ENCODE measurements around the gene TNK2. TPM values are rescaled to one million over a fixed set of nuclear protein-coding genes. Genes with fewer than 3 reads are reported as not detected.
A peak's percentile ranks its signal among the peaks of the same experiment; 100 is the strongest.

TNK2 gene
- total and polyA plus RNA-seq, 2 of the 13 experiments (the other 11 are each of a cell fraction or from before 2014, with no cell fraction given): 4.6 to 5.8 TPM

DNA sequence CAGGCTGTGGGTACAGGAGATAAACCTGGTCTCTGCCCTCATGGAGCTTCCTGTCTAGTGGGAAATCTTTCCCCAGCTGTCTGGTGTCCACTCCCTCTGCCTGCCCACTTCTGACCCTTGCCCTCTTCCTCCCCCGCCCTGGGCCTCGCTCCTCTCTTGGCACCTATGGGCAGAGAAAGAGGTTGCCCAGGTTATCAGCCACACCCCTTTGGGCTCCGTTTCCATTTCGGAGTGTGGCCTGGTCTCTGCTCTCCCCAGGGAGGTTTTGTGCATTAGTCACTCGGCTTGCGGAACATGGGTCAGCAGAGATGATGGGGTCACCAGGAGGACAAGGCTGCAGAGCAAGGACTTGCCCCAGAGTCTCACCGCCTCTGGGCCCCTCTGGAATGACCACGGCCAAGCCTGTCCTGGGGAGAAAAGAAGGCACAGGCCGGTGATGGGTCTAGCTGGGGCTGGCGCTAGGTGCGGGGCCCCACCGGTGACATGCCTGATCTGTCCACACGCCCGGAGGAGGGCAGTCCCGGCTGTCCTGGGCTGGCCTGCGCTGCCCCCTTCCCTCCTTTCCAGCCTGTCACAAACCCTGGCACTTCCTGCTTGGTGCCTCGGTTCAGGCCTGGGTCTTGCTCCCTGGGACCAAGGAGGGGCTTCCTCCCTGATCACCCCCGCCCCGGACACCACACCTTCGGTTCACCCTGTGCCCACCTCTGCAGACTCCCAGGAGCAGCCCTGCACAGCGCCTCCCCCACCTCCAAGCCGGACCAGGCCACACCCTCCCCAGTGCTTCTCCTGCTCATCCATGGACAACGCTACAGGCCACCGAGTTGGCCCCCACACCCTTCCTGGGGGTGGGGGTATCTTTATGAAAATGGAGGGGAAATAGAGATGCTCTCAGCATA, 61.0 kb downstream of the TNK2 start (continued):
- TF ChIP-seq, protein P1, sequence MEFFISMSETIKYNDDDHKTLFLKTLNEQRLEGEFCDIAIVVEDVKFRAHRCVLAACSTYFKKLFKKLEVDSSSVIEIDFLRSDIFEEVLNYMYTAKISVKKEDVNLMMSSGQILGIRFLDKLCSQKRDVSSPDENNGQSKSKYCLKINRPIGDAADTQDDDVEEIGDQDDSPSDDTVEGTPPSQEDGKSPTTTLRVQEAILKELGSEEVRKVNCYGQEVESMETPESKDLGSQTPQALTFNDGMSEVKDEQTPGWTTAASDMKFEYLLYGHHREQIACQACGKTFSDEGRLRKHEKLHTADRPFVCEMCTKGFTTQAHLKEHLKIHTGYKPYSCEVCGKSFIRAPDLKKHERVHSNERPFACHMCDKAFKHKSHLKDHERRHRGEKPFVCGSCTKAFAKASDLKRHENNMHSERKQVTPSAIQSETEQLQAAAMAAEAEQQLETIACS (CRISPR knock-in tag; IDR thresholded peaks at IDR 0.05): no peak
- no peak for TF ChIP-seq PRPF4 (IDR thresholded peaks at IDR 0.05; ENCODE audit: low read depth, low read length, poor library complexity, severe bottlenecking)
- TF ChIP-seq, protein P2, sequence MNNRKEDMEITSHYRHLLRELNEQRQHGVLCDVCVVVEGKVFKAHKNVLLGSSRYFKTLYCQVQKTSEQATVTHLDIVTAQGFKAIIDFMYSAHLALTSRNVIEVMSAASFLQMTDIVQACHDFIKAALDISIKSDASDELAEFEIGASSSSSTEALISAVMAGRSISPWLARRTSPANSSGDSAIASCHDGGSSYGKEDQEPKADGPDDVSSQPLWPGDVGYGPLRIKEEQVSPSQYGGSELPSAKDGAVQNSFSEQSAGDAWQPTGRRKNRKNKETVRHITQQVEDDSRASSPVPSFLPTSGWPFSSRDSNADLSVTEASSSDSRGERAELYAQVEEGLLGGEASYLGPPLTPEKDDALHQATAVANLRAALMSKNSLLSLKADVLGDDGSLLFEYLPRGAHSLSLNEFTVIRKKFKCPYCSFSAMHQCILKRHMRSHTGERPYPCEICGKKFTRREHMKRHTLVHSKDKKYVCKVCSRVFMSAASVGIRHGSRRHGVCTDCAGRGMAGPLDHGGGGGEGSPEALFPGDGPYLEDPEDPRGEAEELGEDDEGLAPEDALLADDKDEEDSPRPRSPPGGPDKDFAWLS (CRISPR knock-in tag; IDR thresholded peaks at IDR 0.05; ENCODE audit: borderline replicate concordance): no peak
- TF ChIP-seq KDM2A (CRISPR knock-in tag; IDR thresholded peaks at IDR 0.05; ENCODE audit: borderline replicate concordance, low read depth): 0 out of 2 replicates have a peak, but pooled peaks have one; percentile 22
- no peak for TF ChIP-seq BHLHE40 (IDR thresholded peaks at IDR 0.05; ENCODE audit: low read length)
- TF ChIP-seq SAP130 (CRISPR knock-in tag; IDR thresholded peaks at IDR 0.05; ENCODE audit: low read depth): peak; percentile 54; the same call in 1 of the 2 replicates
- no peak for TF ChIP-seq ZNF644 (CRISPR knock-in tag; IDR thresholded peaks at IDR 0.05; ENCODE audit: low read depth)
- TF ChIP-seq, protein P3, sequence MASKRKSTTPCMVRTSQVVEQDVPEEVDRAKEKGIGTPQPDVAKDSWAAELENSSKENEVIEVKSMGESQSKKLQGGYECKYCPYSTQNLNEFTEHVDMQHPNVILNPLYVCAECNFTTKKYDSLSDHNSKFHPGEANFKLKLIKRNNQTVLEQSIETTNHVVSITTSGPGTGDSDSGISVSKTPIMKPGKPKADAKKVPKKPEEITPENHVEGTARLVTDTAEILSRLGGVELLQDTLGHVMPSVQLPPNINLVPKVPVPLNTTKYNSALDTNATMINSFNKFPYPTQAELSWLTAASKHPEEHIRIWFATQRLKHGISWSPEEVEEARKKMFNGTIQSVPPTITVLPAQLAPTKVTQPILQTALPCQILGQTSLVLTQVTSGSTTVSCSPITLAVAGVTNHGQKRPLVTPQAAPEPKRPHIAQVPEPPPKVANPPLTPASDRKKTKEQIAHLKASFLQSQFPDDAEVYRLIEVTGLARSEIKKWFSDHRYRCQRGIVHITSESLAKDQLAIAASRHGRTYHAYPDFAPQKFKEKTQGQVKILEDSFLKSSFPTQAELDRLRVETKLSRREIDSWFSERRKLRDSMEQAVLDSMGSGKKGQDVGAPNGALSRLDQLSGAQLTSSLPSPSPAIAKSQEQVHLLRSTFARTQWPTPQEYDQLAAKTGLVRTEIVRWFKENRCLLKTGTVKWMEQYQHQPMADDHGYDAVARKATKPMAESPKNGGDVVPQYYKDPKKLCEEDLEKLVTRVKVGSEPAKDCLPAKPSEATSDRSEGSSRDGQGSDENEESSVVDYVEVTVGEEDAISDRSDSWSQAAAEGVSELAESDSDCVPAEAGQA (IDR thresholded peaks at IDR 0.05; ENCODE audit: low read depth): no peak
- TF ChIP-seq, protein P3 (CRISPR knock-in tag; IDR thresholded peaks at IDR 0.05; ENCODE audit: borderline replicate concordance): no peak
- TF ChIP-seq, protein P4, sequence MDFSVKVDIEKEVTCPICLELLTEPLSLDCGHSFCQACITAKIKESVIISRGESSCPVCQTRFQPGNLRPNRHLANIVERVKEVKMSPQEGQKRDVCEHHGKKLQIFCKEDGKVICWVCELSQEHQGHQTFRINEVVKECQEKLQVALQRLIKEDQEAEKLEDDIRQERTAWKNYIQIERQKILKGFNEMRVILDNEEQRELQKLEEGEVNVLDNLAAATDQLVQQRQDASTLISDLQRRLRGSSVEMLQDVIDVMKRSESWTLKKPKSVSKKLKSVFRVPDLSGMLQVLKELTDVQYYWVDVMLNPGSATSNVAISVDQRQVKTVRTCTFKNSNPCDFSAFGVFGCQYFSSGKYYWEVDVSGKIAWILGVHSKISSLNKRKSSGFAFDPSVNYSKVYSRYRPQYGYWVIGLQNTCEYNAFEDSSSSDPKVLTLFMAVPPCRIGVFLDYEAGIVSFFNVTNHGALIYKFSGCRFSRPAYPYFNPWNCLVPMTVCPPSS (IDR thresholded peaks at IDR 0.05): no peak
- no peak for TF ChIP-seq ZNF383 (CRISPR knock-in tag; IDR thresholded peaks at IDR 0.05; ENCODE audit: borderline replicate concordance)
- TF ChIP-seq PHF20 (CRISPR knock-in tag; IDR thresholded peaks at IDR 0.05): no peak
- peak; percentile 71 for TF ChIP-seq NR2F6 (IDR thresholded peaks at IDR 0.05)
- TF ChIP-seq NR2F6 (CRISPR knock-in tag; IDR thresholded peaks at IDR 0.05): peak; percentile 73
- TF ChIP-seq NCOR1 (IDR thresholded peaks at IDR 0.05; ENCODE audit: borderline replicate concordance, low read length): no peak; the same call in 1 of the 2 replicates
- TF ChIP-seq U2AF2 (IDR thresholded peaks at IDR 0.05; ENCODE audit: low read depth, low read length): no peak
- peak; percentile 49; the same call in 1 of the 2 replicates for TF ChIP-seq MED1 (CRISPR knock-in tag; IDR thresholded peaks at IDR 0.05)
- TF ChIP-seq TBX2 (CRISPR knock-in tag; IDR thresholded peaks at IDR 0.05; ENCODE audit: borderline replicate concordance): 0 out of 2 replicates have a peak, but pooled peaks have one; percentile 35
- TF ChIP-seq ZNF768 (CRISPR knock-in tag; IDR thresholded peaks at IDR 0.05): 0 out of 2 replicates have a peak, but pooled peaks have one; percentile 18
- no peak for TF ChIP-seq DMAP1 (CRISPR knock-in tag; IDR thresholded peaks at IDR 0.05)
